Activated naive CD8-positive, alpha-beta T cell treated with anti-CD3 and anti-CD28 coated beads for 36 hours (primary cell): ENCODE measurements around the gene SMIM3. TPM values are rescaled to one million over a fixed set of nuclear protein-coding genes. Genes with fewer than 3 reads are reported as not detected.
A peak's percentile ranks its signal among the peaks of the same experiment; 100 is the strongest.
"Not testable (repeated sequence)": the region's sequence is repeated elsewhere in the genome, so short reads cannot be mapped to it uniquely, and the experiment has no call there.

Experiments
- DNase-seq: peaks from one replicate; pipeline ENCODE4 v3.0.0; 2021
- H3K27ac Mint-ChIP-seq: one replicate; pipeline ENCODE4 v1.8.0; 2022; ENCODE audit warnings: mild to moderate bottlenecking, moderate library complexity, mixed read lengths
- H3K27me3 Mint-ChIP-seq: one replicate; pipeline ENCODE4 v1.8.0; 2022; ENCODE audit warnings: mild to moderate bottlenecking, mixed read lengths
- H3K36me3 Mint-ChIP-seq: one replicate; pipeline ENCODE4 v1.8.0; 2021; ENCODE audit warnings: mild to moderate bottlenecking, mixed read lengths
- H3K4me1 Mint-ChIP-seq: one replicate; pipeline ENCODE4 v1.8.0; 2021; ENCODE audit warnings: mixed read lengths
- H3K4me3 Mint-ChIP-seq: one replicate; pipeline ENCODE4 v1.8.0; 2022; ENCODE audit warnings: mild to moderate bottlenecking, moderate library complexity, mixed read lengths
- H3K9me3 Mint-ChIP-seq: one replicate; pipeline ENCODE4 v1.8.0; 2022; ENCODE audit warnings: mixed read lengths
- total RNA-seq, 2 experiments: library from RNA; stranded (reverse); gene quantifications; one replicate each; pipeline ENCODE4 v1.2.3, GENCODE V29; 2021

The SMIM3 gene, protein sequence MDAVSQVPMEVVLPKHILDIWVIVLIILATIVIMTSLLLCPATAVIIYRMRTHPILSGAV
- total RNA-seq = 10 to 100 TPM; 10.4 to 10.6 TPM

DNA sequence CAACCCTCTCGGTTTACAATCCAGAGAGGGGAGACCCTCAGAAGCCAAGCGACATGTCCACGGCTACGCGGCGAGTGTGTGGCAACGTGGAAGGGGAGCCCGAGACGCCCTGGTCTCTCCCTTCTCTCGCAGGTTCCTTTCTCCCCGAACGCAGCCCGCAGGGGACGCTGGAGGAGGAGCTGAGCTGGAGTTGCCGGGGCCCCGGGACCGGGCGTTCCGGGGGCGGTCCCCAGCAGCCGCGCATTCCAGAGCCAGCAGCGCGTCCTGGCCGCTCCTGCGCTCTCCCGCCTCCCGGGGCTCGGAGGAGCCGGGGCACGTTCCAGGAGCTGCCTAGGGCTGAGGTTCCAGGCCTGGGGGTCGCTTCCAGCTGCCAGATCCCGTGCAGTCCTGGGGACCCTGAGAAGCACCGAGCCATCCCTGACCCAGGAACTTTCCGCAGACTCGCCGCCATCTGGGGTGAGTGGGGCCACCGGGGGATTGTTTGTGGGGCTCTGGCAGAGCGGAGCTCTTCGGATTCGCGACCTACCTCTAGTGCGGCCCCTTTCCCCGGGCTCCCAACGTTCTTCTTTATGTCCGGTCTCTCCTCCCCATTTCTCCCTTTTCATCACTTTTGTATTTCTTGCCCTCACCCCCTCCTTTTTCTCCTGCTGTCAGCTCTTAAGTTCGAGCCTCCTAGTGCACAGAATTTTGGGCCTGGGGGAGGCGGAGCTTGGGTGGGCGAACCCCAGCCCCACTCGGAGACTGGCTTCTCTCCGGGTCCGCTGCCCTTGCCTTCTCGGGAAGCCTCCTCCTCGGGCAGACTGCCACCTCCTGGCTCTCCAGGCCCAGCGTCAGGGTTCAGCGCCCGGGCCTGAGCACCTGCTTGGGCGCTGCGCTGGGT lies at the start of gene SMIM3:
SMIM3 (plus strand) TSS at position 241 of the 880 bp plus-strand sequence. CDS start 16,684 bp downstream, outside the sequence.
- no peaks in the 10 kb centered on the region for H3K27me3 Mint-ChIP-seq
- DNase-seq = peak; percentile 77
- H3K27ac Mint-ChIP-seq = peak within 1 kb of the TSS; percentile 91
- H3K4me1 Mint-ChIP-seq = peaks cover 57% of the 10 kb centered on the region
- H3K9me3 Mint-ChIP-seq = no peaks in the 10 kb centered on the region
- H3K4me3 Mint-ChIP-seq = peak within 1 kb of the TSS; percentile 100
- H3K36me3 Mint-ChIP-seq = peaks cover 5% of the 10 kb centered on the region

DNA sequence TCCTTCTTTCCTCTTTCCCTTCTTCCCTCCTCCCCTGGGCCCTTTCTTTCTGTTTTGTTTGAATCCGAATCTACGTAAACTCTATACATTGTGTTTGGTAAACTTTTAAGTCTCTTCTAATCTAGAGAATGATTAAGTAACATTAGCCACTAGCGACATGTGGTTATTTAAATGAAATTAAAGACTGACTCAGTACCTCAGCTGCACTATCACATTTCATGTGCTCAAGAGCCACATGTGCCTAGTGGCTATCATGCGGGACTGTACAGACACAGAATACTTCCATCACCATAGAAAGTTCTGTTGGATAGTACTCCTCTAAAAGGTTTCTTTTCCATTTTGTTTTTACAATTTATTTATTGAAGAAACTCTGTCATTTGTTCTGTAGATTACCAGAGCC lies 48.7 kb upstream of the SMIM3 start:
- peak overlapping the region; percentile 6 for H3K27ac Mint-ChIP-seq
- peaks cover 25% of the 10 kb centered on the region for H3K36me3 Mint-ChIP-seq

DNA sequence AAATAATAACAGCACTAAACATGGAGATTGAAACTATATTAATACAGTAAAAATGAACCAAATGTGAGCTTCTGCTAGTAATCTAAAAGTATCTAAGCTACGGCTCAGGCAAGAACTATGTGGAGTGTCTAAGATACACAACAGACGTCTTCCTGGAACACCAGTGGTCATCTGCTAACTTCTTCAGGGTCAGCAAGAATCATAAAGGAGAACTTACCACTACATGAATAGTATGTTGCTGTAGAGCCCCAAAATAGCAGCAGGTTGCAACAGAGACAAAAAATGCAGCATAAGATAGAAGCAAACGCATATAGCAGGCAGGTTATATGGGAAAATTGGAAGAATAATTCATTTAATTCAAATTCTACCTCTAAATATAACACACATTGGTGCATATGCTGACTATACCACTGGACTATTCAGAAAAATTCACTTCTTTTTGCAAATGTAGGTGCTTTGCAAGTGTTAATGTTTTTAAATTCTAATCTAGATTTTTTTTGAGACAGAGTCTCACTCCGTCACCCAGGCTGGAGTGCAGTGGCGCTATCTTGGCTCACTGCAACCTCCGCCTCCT lies 46.8 kb upstream of the SMIM3 start:
- Mint-ChIP-seq H3K4me3 (no peak overlapping the region), H3K4me1 (peaks cover 16% of the 10 kb centered on the region), H3K27me3 (no peaks in the 10 kb centered on the region), H3K9me3 (peaks cover 7% of the 10 kb centered on the region), H3K36me3 (peaks cover 42% of the 10 kb centered on the region), H3K27ac (no peak overlapping the region)
- DNase-seq = no peak

More for the DNA sequence above, 48.7 kb upstream of the SMIM3 start:
- H3K27me3 Mint-ChIP-seq = no peaks in the 10 kb centered on the region
- H3K4me1 Mint-ChIP-seq = peaks cover 7% of the 10 kb centered on the region
- no peak overlapping the region for H3K4me3 Mint-ChIP-seq
- H3K9me3 Mint-ChIP-seq = no peaks in the 10 kb centered on the region
- no peak for DNase-seq

DNA sequence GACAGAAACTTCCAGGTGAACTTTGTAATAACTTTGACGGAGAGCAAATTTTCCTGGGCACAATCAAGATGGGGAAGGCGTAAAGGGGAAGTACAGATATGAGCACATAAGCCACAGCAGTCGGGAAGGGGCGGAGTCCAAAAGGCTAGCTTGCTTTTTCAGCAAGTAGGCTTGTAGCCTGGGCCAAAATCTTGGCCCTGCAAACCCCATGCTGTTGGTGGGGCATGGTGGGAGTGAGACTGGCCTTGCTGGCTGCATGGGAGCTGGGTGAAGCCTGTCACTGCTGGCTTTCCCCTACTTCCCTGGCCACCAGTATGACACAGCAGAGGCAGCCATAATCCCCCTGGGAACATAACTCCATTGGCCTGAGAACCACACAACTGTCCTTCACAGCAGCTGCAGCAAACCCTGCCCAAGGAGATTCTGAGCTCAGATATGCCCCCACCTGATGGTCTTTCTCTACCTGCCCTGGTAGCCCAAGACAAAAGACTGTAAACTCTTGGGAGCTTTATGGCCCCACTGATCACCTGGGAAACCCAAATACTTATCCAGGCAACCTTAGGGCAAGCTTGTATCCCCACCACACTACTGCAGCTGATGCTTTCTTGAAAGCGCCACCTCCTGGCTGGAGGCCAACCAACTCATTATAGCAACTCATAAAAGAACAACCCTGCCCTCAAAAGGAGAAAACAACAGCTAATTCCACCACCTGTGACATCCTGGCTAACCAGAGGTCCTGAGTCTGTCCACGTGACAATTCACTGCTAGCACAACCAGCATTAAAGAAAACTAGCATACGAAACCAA lies 43.8 kb upstream of the SMIM3 start:
- peaks cover 62% of the 10 kb centered on the region for H3K36me3 Mint-ChIP-seq
- peaks cover 45% of the 10 kb centered on the region for H3K4me1 Mint-ChIP-seq

DNA sequence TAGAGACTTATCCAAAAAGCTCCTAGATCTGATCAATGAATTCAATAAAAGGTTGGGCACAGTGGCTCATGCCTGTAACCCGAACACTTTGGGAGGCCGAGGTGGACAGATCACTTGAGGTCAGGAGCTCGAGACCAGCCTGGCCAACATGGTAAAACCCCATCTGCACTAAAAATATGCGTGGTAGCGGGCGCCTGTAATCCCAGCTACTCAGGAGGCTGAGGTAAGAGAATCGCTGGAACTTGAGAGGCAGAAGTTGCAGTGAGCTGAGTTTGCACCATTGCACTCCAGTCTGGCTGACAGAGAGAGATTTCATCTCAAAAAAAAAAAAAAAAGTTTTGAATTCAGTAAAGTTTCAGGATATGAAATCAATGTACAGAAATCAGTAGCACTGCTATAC lies 39.7 kb upstream of the SMIM3 start:
- no peak overlapping the region for H3K27ac Mint-ChIP-seq

More for the DNA sequence above, 43.8 kb upstream of the SMIM3 start:
- Mint-ChIP-seq H3K27me3 (no peaks in the 10 kb centered on the region), H3K4me3 (no peak overlapping the region), H3K27ac (peak overlapping the region; percentile 14), H3K9me3 (peaks cover 9% of the 10 kb centered on the region)
- no peak for DNase-seq

DNA sequence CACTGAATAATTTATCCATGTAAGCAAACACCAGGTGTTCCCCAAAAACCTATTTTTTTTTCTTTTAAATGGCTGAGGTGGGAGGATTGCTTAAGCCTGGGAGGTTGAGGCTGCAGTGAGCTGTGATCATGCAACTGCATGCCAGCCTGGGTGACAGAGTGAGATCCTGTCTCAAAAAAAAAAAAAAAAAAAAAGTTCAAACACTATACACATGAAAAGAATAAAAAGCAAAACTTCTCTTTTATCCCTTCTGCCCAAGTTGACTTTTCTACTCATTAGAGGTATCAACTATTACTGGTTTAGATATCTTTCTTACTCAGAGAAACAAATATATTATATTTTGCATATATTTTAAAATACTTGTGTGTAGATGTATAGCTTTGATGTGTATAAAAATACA lies 37.6 kb upstream of the SMIM3 start:
- Mint-ChIP-seq H3K4me1 (peaks cover 66% of the 10 kb centered on the region), H3K4me3 (no peak overlapping the region), H3K9me3 (peaks cover 19% of the 10 kb centered on the region), H3K36me3 (peaks cover 81% of the 10 kb centered on the region), H3K27ac (no peak overlapping the region), H3K27me3 (no peaks in the 10 kb centered on the region)
- DNase-seq = no peak

More for the DNA sequence above, 39.7 kb upstream of the SMIM3 start:
- Mint-ChIP-seq H3K4me3 (no peak overlapping the region), H3K27me3 (no peaks in the 10 kb centered on the region), H3K4me1 (peaks cover 74% of the 10 kb centered on the region), H3K9me3 (peaks cover 16% of the 10 kb centered on the region), H3K36me3 (peaks cover 83% of the 10 kb centered on the region)
- no peak for DNase-seq

DNA sequence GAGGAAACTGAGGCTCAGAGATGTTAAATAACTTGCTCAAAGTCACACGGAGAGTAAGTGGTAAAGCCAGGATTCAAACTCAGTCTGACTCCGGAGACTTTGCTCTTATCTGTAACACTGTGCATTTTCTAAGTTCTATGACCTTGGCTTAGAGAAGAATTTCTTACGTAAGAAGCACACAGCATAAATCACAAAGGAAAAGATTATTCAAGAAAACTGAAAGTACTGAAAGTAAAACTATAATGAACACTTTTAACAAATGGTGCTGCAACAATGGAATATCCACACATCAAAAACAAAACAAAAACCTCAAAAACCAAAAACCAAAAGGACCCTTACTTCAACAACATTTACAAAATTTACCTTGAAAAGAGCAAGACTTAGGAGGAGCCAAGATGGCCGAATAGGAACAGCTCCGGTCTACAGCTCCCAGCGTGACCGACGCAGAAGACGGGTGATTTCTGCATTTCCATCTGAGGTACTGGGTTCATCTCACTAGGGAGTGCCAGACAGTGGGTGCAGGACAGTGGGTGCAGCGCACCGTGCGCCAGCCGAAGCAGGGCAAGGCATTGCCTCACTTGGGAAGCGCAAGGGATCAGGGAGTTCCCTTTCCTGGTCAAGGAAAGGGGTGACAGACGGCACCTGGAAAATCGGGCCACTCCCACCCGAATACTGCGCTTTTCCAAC lies 36.0 kb upstream of the SMIM3 start:
- H3K27me3 Mint-ChIP-seq, DNase-seq: not testable (repeated sequence)
- Mint-ChIP-seq H3K36me3 (peaks cover 73% of the 10 kb centered on the region), H3K9me3 (peaks cover 11% of the 10 kb centered on the region), H3K4me3 (peak overlapping the region; percentile 66), H3K27ac (peak overlapping the region; percentile 89), H3K4me1 (peaks cover 55% of the 10 kb centered on the region)

DNA sequence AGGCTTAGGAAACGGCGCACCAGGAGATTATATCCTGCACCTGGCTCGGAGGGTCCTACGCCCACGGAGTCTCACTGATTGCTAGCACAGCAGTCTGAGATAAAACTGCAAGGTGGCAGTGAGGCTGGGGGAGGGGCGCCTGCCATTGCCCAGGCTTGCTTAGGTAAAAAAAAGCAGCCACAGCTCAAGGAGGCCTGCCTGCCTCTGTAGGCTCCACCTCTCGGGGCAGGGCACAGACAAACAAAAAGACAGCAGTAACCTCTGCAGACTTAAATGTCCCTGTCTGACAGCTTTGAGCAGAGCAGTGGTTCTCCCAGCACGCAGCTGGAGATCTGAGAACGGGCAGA lies 35.4 kb upstream of the SMIM3 start:
- Mint-ChIP-seq H3K4me1 (peaks cover 50% of the 10 kb centered on the region), H3K36me3 (peaks cover 72% of the 10 kb centered on the region)
- not testable (repeated sequence) for H3K4me3 Mint-ChIP-seq

DNA sequence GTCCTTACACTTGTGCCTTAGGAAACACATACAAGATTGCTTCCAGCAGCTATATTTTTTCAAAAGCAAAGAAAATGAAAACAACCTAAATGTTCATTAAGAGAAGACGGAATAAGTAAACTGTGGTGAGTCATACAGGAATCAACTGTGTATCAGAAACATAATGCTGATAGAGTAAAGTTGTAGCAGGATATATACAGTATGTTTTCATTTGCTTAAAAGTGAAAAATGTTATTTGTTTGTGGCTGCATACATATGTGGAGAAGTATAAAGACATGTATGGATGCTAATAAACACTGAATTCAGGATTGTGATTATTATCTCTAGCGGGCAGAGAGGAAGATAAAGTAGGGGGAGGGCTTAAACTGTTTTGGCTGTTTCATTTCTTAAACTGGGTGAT lies 28.1 kb upstream of the SMIM3 start:
- Mint-ChIP-seq H3K4me1 (peaks cover 40% of the 10 kb centered on the region), H3K9me3 (peaks cover 3% of the 10 kb centered on the region), H3K4me3 (no peak overlapping the region), H3K27me3 (no peaks in the 10 kb centered on the region), H3K27ac (peak overlapping the region; percentile 61), H3K36me3 (peaks cover 58% of the 10 kb centered on the region)
- DNase-seq = no peak

More for the DNA sequence above, 35.4 kb upstream of the SMIM3 start:
- H3K9me3 Mint-ChIP-seq = peaks cover 11% of the 10 kb centered on the region
- DNase-seq, H3K27me3 Mint-ChIP-seq: not testable (repeated sequence)
- peak overlapping the region; percentile 89 for H3K27ac Mint-ChIP-seq

DNA sequence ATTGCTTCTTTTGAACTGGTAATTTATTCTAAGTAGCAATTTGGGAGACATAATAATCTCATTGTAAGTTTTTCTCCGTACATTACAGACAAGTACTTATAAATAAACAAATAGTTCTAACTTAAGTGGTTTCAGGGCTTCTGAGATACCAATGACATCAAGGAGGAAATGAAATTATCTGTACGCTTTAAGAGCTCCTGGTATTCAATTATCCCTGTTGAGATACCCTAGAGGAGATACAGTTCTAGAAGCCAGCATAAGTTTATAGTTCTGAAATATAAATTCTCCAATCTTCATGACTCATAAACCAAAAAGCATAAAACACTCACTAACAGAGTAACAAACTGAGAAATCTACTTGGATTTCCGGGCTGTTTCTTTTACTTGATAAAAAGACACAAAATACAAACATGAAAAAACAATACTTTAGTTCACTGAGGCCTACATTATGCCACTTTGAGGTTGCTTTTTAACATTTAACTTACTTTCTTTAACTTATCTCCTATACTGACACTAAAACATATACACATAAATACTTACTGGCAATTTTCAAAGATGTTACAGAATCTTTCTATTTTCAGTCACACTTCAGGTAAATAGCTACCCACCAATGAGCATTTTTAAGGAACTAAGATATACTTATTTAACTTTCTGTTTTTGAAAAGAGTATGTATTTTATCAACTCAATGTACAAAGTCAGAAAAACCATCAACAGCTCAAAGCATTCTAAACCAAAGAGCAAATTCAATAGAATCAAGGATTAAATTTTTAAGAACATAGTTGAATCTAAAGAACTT lies 27.3 kb upstream of the SMIM3 start:
- peaks cover 60% of the 10 kb centered on the region for H3K36me3 Mint-ChIP-seq
- no peak overlapping the region for H3K27ac Mint-ChIP-seq
- peaks cover 46% of the 10 kb centered on the region for H3K4me1 Mint-ChIP-seq
- no peaks in the 10 kb centered on the region for H3K27me3 Mint-ChIP-seq
- DNase-seq = no peak
- H3K4me3 Mint-ChIP-seq = no peak overlapping the region
- H3K9me3 Mint-ChIP-seq = peaks cover 1% of the 10 kb centered on the region

DNA sequence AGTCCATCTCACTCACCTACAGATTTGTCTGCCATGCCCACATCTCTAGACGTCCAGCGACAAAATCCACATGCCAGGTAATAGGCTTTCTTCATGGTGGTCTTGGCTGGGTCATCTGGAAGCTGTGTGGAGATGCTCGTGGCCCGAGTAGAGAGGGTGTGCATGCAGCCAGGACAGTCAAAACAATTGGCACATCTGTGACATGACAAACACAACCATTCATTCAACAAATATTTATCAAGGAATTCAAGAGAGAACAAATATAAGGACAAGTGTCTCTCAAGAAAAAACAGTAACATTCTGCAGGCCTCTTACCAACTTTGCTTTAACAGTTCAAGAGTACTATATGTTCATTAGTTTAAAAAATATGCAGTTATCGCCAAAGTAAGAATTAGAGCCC lies 25.1 kb upstream of the SMIM3 start:
- H3K4me1 Mint-ChIP-seq = peaks cover 50% of the 10 kb centered on the region
- no peak overlapping the region for H3K4me3 Mint-ChIP-seq
- DNase-seq = no peak
- peaks cover 55% of the 10 kb centered on the region for H3K36me3 Mint-ChIP-seq
- peaks cover 1% of the 10 kb centered on the region for H3K9me3 Mint-ChIP-seq
- H3K27me3 Mint-ChIP-seq = no peaks in the 10 kb centered on the region
- H3K27ac Mint-ChIP-seq = no peak overlapping the region

DNA sequence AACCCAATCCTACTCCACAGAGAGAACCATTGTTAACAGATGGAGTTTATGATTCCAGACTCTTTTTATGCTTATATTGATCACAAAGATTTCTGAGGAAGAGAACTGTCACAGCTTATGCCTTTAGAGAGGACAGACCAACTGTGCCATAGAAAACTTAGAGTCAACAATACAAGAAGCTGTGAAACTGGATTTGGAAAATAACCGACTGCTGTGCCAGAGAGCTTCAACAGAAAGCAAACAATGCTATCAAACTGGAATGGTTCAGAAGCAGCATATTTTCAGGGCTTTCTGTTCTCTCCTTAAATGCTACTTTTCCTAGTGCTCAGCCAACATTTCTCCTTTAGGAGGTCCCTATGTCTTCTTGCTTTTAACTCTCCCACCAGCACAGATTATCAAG lies 24.7 kb upstream of the SMIM3 start:
- Mint-ChIP-seq H3K27ac (no peak overlapping the region), H3K4me1 (peaks cover 50% of the 10 kb centered on the region), H3K27me3 (no peaks in the 10 kb centered on the region), H3K36me3 (peaks cover 55% of the 10 kb centered on the region), H3K9me3 (peaks cover 1% of the 10 kb centered on the region), H3K4me3 (no peak overlapping the region)
- no peak for DNase-seq

DNA sequence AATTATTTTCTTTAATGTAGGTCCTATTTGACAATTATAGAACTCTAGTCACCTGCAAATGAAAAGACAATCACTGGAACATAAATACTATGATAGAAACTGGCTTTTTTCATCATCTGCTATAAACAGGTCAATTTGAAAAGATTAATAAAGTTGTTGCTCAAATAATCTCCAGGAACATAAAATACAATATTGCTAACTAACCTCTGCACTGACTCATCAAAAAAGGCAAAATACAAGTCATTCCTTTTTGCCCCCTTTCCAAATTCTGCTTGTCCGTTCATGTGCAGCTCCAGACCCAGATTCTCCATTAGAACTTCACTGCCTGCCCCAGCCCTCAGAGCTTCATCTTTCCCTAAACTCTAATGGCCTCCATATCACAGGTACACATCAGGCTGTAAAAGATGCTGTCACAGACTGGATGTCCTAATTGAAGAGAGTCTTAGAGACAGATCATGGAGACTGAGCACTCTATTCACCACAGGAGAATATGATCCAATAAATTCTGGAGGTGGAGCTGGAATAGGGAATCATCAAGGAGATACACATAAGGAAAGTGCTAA lies 21.4 kb upstream of the SMIM3 start:
- peak overlapping the region; percentile 62 for H3K4me3 Mint-ChIP-seq
- H3K4me1 Mint-ChIP-seq = peaks cover 41% of the 10 kb centered on the region

DNA sequence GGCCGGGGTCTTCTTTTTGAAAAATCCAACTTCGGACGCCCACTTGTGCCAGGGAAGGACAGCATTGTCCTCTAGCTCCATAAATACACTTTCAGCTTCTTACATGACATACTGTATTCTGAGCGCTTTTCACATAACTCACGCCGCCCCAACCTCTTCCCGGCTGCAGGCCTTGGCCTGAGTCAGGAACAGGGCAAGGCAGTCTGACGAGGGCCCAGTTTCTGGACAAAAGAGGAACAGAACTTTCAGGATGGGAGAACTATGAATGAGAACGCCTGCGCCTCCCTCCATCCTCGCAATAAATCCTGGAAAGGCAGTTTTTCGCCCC lies 20.4 kb upstream of the SMIM3 start:
- Mint-ChIP-seq H3K4me3 (no peak overlapping the region), H3K27me3 (no peaks in the 10 kb centered on the region), H3K4me1 (peaks cover 38% of the 10 kb centered on the region), H3K27ac (no peak overlapping the region), H3K36me3 (peaks cover 32% of the 10 kb centered on the region), H3K9me3 (peaks cover 2% of the 10 kb centered on the region)
- no peak for DNase-seq

More for the DNA sequence above, 21.4 kb upstream of the SMIM3 start:
- Mint-ChIP-seq H3K27me3 (no peaks in the 10 kb centered on the region), H3K9me3 (peaks cover 2% of the 10 kb centered on the region), H3K36me3 (peaks cover 38% of the 10 kb centered on the region), H3K27ac (peak overlapping the region; percentile 56)
- DNase-seq = no peak
